NCI-H345 (cell line): ENCODE data around the gene SYNGR1.

ENCODE experiments used
- DNase-seq: peaks from one replicate; lab custom pipeline; 2025; lab: John Stamatoyannopoulos, UW

The SYNGR1 gene

GRCh38 chr22:39371732-39372131, 21.9 kb downstream of the SYNGR1 start:
- DNase-seq = no peak

DNA sequence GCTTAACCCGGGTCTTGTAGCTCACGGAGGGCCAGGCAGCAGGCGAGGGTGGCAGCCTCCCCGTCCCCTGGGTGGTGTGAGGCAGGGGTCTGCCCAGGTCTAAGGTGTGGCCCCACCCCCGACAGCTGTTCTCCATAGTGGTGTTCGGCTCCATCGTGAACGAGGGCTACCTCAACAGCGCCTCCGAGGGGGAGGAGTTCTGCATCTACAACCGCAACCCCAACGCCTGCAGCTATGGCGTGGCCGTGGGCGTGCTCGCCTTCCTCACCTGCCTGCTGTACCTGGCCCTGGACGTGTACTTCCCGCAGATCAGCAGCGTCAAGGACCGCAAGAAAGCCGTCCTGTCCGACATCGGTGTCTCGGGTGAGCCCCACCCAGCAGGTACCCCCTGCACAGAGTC, 24.4 kb downstream of the SYNGR1 start:
- DNase-seq = no peak

DNA sequence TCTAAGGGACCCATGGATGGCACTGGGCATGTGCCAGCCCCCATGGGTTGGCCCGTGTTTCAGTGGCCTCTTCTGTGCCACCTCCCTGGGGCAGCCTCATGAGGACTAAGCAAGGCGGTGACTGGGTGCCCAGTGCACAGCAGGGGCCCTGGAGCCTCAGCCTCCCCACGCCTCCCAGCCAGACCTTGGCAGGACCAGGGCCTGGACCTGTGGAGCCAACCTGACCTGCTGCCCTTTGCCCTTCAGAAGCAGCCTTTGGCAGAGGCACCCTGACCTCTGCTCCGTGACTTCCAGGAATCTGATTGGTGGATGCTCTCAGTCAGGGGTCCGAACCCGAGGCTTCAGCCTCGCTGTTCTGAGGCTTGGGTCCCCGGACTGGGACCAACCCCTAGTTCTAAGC, 25.0 kb downstream of the SYNGR1 start:
- no peak for DNase-seq

- no peak for DNase-seq
These were observed 25.9 kb downstream of the SYNGR1 start for GRCh38 chr22:39375646-39376045.

DNA sequence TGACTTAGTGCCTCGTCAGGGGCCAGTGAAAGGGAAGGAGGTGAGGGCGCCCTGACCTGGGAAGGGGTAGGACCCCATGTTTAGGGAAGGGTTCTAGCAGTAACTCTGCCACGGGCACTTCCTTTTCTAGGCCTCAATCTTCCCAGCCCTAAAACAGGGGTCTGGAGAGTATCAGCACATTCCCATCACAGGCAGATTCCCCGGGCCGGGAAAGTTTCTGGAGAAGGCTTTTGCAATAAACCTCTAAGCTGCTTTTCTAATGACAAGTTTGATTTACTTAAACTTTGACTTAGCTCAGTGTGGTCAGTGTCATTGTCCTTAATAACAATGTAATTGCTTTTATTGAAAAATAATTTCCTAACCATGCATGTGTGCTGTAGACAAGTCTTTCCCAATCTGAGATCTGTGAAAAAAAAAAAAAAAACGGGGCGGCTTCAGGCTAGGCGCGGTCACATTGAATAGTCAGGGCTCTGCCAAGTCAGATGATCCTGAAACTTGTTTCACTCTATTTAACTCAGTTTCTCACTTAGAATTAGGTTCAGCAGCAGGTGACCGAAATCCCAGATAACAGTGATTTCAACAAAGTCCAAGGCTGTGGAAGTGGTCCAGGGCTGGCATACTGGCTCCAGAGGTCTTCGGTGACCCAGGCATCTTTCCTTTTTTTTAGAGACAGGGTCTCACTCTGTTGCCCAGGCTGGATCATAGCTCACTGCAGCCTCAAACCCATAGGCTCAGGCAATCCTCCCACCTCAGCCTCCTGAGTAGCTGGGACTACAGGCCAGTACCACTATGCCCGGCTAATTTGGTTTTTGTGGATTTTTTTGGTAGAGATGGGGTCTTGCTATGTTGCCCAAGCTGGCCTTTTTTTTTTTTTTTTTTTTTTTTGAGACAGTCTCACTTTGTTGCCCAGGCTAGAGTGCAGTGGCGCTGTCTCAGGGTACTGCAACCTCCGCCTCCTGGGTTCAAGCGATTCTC, 30.3 kb downstream of the SYNGR1 start:
- no peak for DNase-seq

DNA sequence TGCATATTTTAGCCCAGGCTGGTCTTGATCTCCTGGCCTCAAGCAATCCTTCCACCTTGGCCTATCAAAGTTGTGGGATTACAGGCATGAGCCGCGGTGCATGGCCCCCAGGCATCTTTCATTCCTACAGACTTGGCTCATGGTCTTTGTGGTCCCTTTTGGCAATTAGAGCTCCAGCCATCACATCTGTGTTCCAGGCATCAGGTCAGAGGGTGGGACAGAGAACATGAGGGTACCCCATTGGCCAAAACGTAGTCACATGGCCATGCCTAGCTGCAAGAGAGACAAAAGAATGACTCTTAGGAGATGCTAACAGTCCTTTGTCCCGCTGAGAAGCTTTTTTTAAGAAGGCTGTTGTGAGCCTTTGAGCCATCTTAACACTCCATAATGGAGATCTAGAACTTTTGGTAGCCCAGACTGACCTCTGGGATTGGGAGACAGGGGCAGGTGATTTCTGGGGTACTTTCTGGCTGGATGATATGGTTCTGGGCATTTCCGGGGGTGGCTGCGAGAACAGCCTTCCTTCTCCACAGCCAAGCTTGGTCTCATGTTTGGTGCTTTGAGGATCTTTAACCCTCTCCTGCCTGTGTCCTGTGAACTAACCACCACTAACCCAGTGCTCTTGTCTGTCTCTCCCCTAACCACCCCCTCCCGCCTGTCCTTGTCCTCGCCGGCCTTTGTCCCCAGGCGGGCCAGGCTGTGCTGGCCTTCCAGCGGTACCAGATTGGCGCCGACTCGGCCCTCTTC, 31.4 kb downstream of the SYNGR1 start:
- DNase-seq = no peak

- no peak for DNase-seq
These were observed 32.1 kb downstream of the SYNGR1 start for GRCh38 chr22:39381930-39382329.

DNA sequence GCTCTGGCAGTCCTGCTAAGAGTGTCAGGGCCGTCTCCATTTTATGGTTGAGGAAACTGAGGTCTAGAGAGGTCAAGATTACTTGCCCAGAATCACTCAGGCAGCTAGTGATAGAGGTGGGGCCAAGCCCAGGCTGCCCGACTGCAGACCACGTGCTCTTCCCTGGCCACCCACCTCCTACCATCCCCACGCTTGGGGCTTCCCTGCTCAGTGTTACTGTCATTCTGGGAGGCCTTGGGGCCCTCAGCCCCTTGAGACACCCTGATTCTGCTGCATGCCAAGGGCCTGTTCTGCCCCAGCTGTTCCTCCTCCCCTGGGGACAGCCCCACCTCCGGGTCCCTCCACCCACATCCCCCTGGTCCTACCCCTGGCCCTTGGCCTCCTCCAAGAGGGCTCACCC, 32.6 kb downstream of the SYNGR1 start:
- no peak for DNase-seq

DNA sequence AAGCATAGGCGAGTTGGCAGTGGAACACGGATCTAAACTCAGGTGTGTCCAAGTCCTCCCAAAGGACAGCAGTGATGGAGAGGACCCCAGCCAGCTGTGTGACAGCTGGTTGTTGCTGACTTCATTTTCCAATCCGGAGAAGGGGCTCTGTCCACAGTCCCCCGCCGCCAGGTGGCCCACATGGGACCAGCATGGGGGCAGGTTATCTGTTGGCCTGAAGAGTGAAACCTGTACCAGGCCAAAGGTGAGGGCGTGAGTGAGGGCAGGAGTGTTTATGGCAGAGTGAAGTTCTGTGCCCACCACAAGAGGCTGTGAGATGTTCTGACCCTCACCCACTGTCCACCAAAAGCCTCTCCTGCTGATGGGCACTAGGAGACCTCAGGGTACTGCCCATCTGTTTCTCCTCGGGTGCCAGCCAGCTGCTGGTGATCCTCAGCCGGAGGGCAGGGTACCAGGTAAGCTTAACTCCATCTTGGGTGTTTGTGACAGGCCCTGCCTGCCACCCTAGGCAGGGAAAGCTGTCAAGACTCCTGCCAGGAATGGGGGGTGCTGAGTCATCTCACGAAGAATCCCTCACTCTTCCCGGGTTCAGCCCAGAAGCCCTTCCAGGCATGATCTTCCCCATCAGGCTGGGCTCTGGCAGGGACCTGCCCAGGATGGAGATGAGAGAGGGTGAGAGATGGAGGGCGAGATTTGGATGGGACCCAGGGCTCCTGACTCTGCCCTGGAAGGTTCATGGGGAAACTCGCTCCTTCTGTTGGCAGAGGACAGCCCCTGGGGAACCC, 34.2 kb downstream of the SYNGR1 start:
- no peak for DNase-seq

DNA sequence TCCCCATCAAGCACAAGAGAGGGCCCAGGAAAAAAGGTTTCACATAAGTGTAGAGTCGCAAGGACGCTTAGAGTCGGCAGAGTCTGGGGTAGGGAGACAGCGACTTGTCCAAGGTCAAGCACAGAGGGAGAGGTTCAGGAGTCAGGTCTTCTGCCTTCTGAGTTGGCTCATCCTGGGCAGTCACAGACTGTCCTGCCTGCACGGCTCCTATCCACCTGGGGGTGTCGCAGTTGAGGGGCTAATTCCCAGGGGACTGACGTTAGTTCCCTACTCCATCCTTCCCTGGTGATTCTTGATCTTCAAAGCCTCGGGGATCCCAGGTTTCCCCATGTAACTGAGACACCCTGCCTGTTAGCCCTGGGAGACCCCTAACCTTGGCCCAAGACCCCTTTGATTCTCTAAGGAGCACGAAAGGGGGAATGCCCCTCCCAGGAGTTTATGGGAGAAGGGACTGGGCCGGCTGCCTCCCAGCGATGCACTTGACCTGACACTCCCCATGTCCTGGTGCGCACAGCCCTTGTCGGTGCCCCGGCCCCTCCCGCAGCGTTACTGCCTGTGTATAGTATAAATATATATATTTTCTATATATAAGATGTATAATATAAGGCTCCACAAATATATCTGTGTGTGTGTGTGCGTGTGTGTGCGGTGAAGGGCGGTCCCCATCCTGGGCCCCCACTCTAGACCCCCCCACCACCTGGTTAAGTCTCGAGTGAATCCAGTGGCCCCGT, 35.1 kb downstream of the SYNGR1 start:
- DNase-seq = peak; percentile 3

- no peak for DNase-seq
These were observed 38.6 kb downstream of the SYNGR1 start for GRCh38 chr22:39388261-39389011.

- DNase-seq = no peak
These were observed 39.6 kb downstream of the SYNGR1 start for GRCh38 chr22:39389420-39389819.

DNA sequence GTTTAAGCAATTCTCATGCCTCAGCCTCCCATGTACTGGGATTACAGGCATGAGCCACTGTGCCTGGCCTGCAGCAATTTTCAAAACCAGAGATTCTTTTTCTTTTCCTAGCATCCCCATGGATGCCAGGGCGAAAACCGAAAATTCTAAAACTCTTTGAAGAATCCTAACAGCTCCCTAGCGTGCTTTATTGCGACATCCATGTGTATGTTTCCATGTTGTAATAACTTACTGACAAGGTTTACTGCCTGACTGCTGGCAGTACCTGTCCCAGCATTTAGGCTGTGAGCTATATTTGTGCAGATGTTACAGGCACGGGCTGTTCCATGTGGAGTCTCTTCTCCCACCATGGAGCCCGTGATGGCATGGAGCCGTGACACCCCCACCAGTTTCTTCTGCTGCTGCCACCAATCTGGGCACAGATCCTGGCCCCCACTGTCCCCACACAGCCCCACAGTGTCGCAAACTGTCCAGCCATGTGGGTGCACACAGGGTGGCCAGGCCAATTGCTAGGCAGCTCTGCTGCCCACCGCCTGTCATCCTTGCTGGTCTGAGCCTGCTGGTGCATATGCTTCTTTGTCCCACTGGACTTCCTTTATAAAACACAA, 42.7 kb downstream of the SYNGR1 start:
- no peak for DNase-seq

GRCh38 chr22:39395936-39396796, 46.4 kb downstream of the SYNGR1 start:
- no peak for DNase-seq

GRCh38 chr22:39396797-39397195, 47.0 kb downstream of the SYNGR1 start:
- DNase-seq = no peak

DNA sequence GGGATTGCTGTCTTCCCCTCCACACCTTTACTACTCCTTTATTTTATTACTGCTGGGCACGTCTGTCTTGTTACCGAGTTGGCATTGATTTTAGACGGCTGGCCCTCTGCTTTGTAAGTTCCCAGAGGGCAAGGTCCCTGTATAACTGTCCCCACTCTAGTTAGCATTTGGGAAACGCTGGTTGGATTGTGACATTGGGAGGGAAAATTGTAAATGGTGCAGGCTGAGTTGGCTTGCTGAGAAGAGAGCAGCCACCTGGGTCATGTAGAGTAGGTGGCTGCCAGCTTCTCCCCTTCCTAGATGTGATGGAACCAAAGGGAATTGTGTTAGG, 51.5 kb downstream of the SYNGR1 start:
- DNase-seq = no peak

DNA sequence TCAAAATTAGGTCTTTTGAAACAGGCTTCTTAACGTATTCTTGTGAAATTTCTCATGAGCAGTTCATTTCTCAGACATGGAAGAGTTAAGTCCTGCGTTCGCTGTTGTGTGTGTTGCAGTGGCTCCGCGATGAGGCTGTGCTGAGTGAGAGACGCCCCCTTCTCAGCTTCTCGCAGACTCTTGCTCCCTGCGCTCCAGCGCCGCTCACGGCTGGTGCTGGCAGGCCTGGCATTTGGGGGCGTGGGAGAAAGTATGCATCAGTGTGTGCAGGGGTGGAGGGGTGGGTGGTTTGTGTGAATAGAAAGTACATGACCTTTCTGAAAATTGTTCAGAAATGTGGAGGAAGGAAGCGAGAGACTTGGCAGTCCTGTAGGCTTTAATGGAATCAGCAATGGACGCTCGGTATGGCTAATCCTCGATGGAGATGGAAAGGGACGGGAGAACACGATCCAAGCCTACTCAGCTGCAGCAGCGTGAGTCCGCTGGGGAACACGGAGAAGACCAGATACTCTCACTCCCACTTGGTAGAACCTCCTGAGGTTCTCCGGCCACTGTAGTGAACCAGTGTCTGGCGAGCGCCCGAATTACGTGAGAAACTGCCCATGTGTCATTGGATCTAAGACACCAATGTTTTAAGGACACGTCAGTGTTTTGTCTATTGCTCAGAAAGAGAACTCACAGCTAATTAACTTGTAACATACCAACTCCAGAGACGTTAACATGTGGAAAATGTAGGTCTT, 55.7 kb downstream of the SYNGR1 start:
- DNase-seq = no peak

GRCh38 chr22:39408173-39408572, 58.4 kb downstream of the SYNGR1 start:
- DNase-seq = no peak

DNA sequence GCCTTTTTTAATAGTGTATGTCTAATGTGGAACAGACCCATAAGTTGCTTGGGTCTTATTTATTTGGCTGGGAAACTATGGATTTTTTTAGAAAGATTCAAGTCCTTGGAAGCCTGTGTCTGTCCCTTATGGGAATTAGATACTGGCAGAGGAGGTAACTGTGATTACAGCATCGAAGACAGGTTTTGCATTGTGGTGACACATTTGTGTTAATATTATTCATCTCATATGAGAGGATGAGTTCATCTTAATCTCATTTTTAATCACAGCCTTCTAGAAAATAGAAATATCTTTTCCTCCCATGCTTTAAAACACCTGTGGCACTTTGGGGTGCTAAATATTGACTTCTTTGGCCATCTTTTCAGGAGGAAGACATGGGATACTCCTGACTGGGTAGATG, 59.0 kb downstream of the SYNGR1 start:
- DNase-seq = no peak
